K562 (cell line): ENCODE measurements around the gene LSM8. TPM values are rescaled to one million over a fixed set of nuclear protein-coding genes. Genes with fewer than 3 reads are reported as not detected.

Experiments
- ATF7 ChIP-seq: fragments of 450-650 bp; IDR thresholded peaks from 2 replicates; pipeline ENCODE4 v1.7.1; 2014; ENCODE audit warnings: mild to moderate bottlenecking, moderate library complexity
- BDP1 ChIP-seq: IDR thresholded peaks from 3 replicates; pipeline ENCODE4 v1.6.1; 2011; ENCODE audit not compliant: insufficient read length, insufficient read depth
- FOXK2 ChIP-seq, 2 experiments: fragments of 450-650 bp; IDR thresholded peaks in 1 of 2; conservative IDR thresholded peaks in 1 of 2; 2 replicates each; pipeline ENCODE4 v1.6.1; 2016; ENCODE audit warnings: low read depth in 2 of 2, mild to moderate bottlenecking in 1 of 2
- FOXM1 ChIP-seq, 2 experiments: fragments of 450-650 bp in 1 of 2; sonication (generic) in 1 of 2; formaldehyde crosslinking in 1 of 2; IDR thresholded peaks; 2 replicates each; pipeline versions ENCODE4 v1.6.1 to v1.9.0; 2017 to 2022; ENCODE audit warnings: low read depth in 2 of 2, mild to moderate bottlenecking in 2 of 2, missing genetic modification reagents in 1 of 2, moderate library complexity in 1 of 2
- GTF2A2 ChIP-seq: IDR thresholded peaks from 2 replicates; pipeline ENCODE4 v1.6.1; 2016; ENCODE audit warnings: mild to moderate bottlenecking, missing genetic modification characterization, missing compliant biosample characterization
- HMG20B ChIP-seq: fragments of 250-450 bp; sonication (Bioruptor Pico); IDR thresholded peaks from 2 replicates; pipeline ENCODE4 v1.5.0; 2021; ENCODE audit warnings: mild to moderate bottlenecking
- KAT2B ChIP-seq: IDR thresholded peaks from one replicate; pipeline ENCODE4 v1.6.1; 2012; ENCODE audit warnings: low read depth, mild to moderate bottlenecking, control low read depth, inconsistent platforms, low read length, moderate library complexity
- KAT8 ChIP-seq: fragments of 450-650 bp; IDR thresholded peaks from 2 replicates; pipeline ENCODE4 v1.6.1; 2016; ENCODE audit warnings: low read depth, mild to moderate bottlenecking
- KLF10 ChIP-seq: fragments of 250-450 bp; sonication (Bioruptor Pico); IDR thresholded peaks from 2 replicates; pipeline ENCODE4 v1.6.1; 2021; ENCODE audit warnings: matching md5 sums
- MCM2 ChIP-seq: fragments of 450-650 bp; IDR thresholded peaks from 2 replicates; pipeline ENCODE4 v1.6.1; 2017; ENCODE audit warnings: low read depth, mild to moderate bottlenecking
- NCOA4 ChIP-seq: fragments of 450-650 bp; IDR thresholded peaks from 2 replicates; pipeline ENCODE4 v1.6.1; 2018; ENCODE audit warnings: mild to moderate bottlenecking; ENCODE audit not compliant: partially characterized antibody
- PCBP1 ChIP-seq: fragments of 200-400 bp; formaldehyde crosslinking; IDR thresholded peaks from 2 replicates; pipeline ENCODE4 v1.6.1; 2018; ENCODE audit warnings: mild to moderate bottlenecking, low read depth, low read length; ENCODE audit not compliant: poor library complexity, severe bottlenecking
- PHF8 ChIP-seq: fragments of 200-600 bp; sonication (generic); IDR thresholded peaks from 2 replicates; pipeline ENCODE4 v1.6.1; 2012; ENCODE audit warnings: mixed run types, mild to moderate bottlenecking, inconsistent platforms, low read length, moderate library complexity, borderline replicate concordance
- PML ChIP-seq: IDR thresholded peaks from 2 replicates; pipeline ENCODE4 v1.6.1; 2012; ENCODE audit warnings: low read length, inconsistent platforms
- POLR3G ChIP-seq: IDR thresholded peaks from 2 replicates; pipeline ENCODE4 v1.6.1; 2011; ENCODE audit not compliant: insufficient read length, insufficient replicate concordance; ENCODE audit errors: extremely low read depth
- PPARD ChIP-seq: fragments of 250-450 bp; sonication (Bioruptor Pico); IDR thresholded peaks from 2 replicates; pipeline ENCODE4 v1.8.0; 2022; ENCODE audit warnings: inconsistent platforms, mild to moderate bottlenecking, moderate library complexity
- RFX1 ChIP-seq: fragments of 450-650 bp; IDR thresholded peaks from 2 replicates; pipeline ENCODE4 v1.6.1; 2016; ENCODE audit warnings: mild to moderate bottlenecking, moderate library complexity
- TBL1XR1 ChIP-seq, 2 experiments: IDR thresholded peaks; 2 replicates each; pipeline ENCODE4 v1.6.1; 2012; ENCODE audit warnings: improper control_type of control experiment in 2 of 2, low read length in 2 of 2, mild to moderate bottlenecking in 1 of 2
- XRCC4 ChIP-seq: IDR thresholded peaks from one replicate; pipeline ENCODE4 v1.6.1; 2011; ENCODE audit not compliant: insufficient read depth, insufficient read length; ENCODE audit errors: extremely low read depth
- ZC3H8 ChIP-seq: fragments of 450-650 bp; IDR thresholded peaks from 2 replicates; pipeline ENCODE4 v1.6.1; 2017
- ZNF354B ChIP-seq: fragments of 250-450 bp; sonication (Bioruptor Pico); IDR thresholded peaks from 2 replicates; pipeline ENCODE4 v1.4.0; 2020
- ZNF384 ChIP-seq: IDR thresholded peaks from 2 replicates; pipeline ENCODE4 v1.6.1; 2012; ENCODE audit warnings: low read depth, low read length, improper control_type of control experiment
- ZNF507 ChIP-seq: conservative IDR thresholded peaks from 2 replicates; pipeline ENCODE4 v1.6.1; 2017; ENCODE audit warnings: missing genetic modification characterization, missing compliant biosample characterization
- polyA plus RNA-seq, 8 experiments: library from polyadenylated mRNA; depleted of rRNA in 4 of 8; stranded (reverse) in 5 of 8; unstranded in 3 of 8; fragments of >200 nt; fragmentation: Nextera tagmentation in 2 of 8; fragmentation: Illumina TruSeq in 1 of 8; extraction: Ambion mirVana in 2 of 8; extraction: Trizol in 1 of 8; gene quantifications; 2 replicates each; pipeline versions ENCODE4 v1.2.1 to v1.2.3, GENCODE V29; 2011 to 2014; ENCODE audit warnings: inconsistent platforms in 1 of 8, missing spikeins in 1 of 8
- total RNA-seq, 7 experiments: library from RNA; depleted of rRNA in 6 of 7; stranded (reverse); fragments of >200 nt in 6 of 7; fragmentation: Illumina TruSeq in 2 of 7; extraction: Trizol in 2 of 7; gene quantifications; 2 replicates each; pipeline versions ENCODE4 v1.2.1 to v1.2.3, GENCODE V29; 2011 to 2021; ENCODE audit warnings: low replicate concordance in 1 of 7
- TF ChIP-seq, protein P1 (sequence below): fragments of 250-450 bp; sonication (Bioruptor Pico); IDR thresholded peaks from 2 replicates; pipeline ENCODE4 v1.4.0; 2020
- TF ChIP-seq, protein P2 (sequence below): fragments of 250-450 bp; sonication (Bioruptor Pico); IDR thresholded peaks from 2 replicates; pipeline ENCODE4 v1.5.0; 2021

Gene LSM8
- total and polyA plus RNA-seq, 9 of the 15 experiments (the other 6 are each of a cell fraction or from before 2014, with no cell fraction given) = 81.5 to 340 (median 180) TPM

DNA sequence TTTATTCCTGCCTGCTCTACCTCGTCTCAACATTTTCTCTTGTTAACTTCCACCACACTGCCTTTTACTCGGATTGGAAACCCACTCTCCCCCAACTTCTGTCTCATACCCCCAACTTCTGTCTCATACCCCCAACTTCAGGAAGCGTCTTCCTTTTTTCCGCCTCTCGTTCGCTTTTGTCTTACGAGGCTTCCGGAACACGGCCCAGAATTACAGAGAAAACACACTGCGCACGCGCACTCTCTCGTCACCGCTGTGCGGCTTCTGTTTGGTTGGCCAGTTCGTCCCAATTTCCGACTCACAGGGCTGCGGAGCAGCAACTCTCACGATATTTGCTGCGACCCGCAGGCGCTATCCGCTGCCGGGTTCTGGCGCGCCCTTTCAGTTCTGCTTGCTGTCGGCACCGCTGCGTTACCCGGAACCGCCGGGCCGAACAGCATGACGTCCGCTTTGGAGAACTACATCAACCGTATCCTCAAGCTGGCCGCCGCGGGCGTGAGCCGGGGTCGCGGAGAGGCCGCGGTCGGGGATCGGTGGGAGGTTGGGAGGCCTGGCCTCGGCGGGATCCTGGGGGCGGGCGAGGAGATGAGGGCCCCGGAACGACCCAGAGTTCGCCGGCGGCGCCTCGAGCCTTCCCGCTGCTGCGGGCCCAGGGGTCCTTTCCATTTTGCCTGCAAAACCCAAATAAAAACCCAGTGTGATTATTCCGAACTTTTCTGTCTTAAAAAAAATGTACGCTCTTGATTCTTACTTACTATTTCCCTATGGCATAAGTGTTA lies at the start of gene LSM8 (continued):
- TF ChIP-seq NCOA4 (peak; percentile 73), ZNF507 (no peak), KLF10 (CRISPR knock-in tag) (no peak), MCM2 (no peak), RFX1 (no peak), PCBP1 (peak; percentile 96), POLR3G (no peak), FOXK2 (conservative IDR thresholded peaks at IDR 0.05 in 1 of 2, IDR thresholded peaks at IDR 0.05 in 1 of 2; ENCODE audit: low read depth in 2 of 2) (peak; percentile 56 to 61; a peak in 2 of 4 replicates), ZNF384 (peak; percentile 23; the same call in 1 of the 2 replicates), ATF7 (peak; percentile 88), ZC3H8 (no peak), PHF8 (peak; percentile 98), FOXM1 (IDR thresholded peaks at IDR 0.05; ENCODE audit: low read depth) (peak; percentile 71), FOXM1 (CRISPR knock-in tag; IDR thresholded peaks at IDR 0.05; ENCODE audit: low read depth) (peak; percentile 58; the same call in 1 of the 2 replicates), PPARD (CRISPR knock-in tag) (no peak), XRCC4 (no peak), KAT8 (peak; percentile 62; the same call in 1 of the 2 replicates), TBL1XR1 (IDR thresholded peaks at IDR 0.05; ENCODE audit: low read length in 2 of 2) (peak in 1 of 2 experiments; percentile 44; a peak in 2 of 4 replicates), HMG20B (0 out of 2 replicates have a peak, but pooled peaks have one; percentile 38), ZNF354B (0 out of 2 replicates have a peak, but pooled peaks have one; percentile 58), BDP1 (no peak), GTF2A2 (tag) (no peak), PML (peak; percentile 94), KAT2B (no peak)
- TF ChIP-seq, protein P1, sequence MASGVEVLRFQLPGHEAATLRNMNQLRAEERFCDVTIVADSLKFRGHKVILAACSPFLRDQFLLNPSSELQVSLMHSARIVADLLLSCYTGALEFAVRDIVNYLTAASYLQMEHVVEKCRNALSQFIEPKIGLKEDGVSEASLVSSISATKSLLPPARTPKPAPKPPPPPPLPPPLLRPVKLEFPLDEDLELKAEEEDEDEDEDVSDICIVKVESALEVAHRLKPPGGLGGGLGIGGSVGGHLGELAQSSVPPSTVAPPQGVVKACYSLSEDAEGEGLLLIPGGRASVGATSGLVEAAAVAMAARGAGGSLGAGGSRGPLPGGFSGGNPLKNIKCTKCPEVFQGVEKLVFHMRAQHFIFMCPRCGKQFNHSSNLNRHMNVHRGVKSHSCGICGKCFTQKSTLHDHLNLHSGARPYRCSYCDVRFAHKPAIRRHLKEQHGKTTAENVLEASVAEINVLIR (CRISPR knock-in tag) = no peak; the same call in none of the 2 replicates
- TF ChIP-seq, protein P2, sequence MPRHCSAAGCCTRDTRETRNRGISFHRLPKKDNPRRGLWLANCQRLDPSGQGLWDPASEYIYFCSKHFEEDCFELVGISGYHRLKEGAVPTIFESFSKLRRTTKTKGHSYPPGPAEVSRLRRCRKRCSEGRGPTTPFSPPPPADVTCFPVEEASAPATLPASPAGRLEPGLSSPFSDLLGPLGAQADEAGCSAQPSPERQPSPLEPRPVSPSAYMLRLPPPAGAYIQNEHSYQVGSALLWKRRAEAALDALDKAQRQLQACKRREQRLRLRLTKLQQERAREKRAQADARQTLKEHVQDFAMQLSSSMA (CRISPR knock-in tag) = 0 out of 2 replicates have a peak, but pooled peaks have one; percentile 46
